ENCODE measurements around the gene DRAXIN.
A peak's percentile ranks its signal among the peaks of the same experiment; 100 is the strongest.

DRAXIN gene

DNA sequence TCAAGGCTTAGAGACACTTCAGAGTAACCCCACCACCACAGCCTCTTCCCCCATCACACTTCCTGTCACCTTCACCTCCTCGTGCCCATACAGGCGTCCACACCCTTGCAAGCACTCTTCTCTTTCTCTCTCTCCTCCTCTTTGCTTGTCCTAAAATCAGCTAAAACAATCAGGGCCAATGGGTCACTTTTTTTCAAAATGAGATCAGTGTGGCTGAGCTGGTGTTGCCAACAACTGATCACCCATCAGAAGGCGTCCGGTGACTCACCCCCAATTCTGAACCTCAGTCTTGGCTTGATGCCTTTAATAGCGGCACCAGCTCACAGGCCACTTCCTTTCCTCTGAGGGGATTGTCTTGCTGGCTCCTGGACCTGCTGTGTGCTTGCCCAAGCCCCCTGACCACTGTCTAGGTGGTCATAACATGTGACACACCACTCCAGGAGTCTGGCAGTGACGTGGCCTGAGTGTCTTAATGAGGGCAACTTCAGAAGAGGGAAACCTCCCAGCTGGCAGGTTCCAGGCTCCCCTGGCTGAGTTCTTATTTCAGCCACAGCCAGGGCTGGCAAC, 1.6 kb downstream of the DRAXIN start:
- Mint-ChIP-seq H3K27me3 (ENCODE audit: low read depth) (peaks cover 46% of the 10 kb centered on the region), H3K36me3 (ENCODE audit: low read depth) (no peaks in the 10 kb centered on the region), H3K4me3 (peak overlapping the region; percentile 77 to 87 (median 77)), H3K27ac (peak overlapping the region in 1 of 3 experiments; percentile 10), H3K9me3 (no peaks in the 10 kb centered on the region), H3K4me1 (peaks cover 24% of the 10 kb centered on the region)
- TF ChIP-seq, protein P1, sequence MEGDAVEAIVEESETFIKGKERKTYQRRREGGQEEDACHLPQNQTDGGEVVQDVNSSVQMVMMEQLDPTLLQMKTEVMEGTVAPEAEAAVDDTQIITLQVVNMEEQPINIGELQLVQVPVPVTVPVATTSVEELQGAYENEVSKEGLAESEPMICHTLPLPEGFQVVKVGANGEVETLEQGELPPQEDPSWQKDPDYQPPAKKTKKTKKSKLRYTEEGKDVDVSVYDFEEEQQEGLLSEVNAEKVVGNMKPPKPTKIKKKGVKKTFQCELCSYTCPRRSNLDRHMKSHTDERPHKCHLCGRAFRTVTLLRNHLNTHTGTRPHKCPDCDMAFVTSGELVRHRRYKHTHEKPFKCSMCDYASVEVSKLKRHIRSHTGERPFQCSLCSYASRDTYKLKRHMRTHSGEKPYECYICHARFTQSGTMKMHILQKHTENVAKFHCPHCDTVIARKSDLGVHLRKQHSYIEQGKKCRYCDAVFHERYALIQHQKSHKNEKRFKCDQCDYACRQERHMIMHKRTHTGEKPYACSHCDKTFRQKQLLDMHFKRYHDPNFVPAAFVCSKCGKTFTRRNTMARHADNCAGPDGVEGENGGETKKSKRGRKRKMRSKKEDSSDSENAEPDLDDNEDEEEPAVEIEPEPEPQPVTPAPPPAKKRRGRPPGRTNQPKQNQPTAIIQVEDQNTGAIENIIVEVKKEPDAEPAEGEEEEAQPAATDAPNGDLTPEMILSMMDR (IDR thresholded peaks at IDR 0.05; ENCODE audit: unreplicated experiment in 3 of 3): no peak

GRCh38 chr1:11693917-11694316, 2.4 kb downstream of the DRAXIN start:
- TF ChIP-seq, protein P1 (IDR thresholded peaks at IDR 0.05; ENCODE audit: unreplicated experiment in 3 of 3): no peak
- Mint-ChIP-seq H3K27me3 (ENCODE audit: low read depth) (peaks cover 51% of the 10 kb centered on the region), H3K36me3 (ENCODE audit: low read depth) (no peaks in the 10 kb centered on the region), H3K27ac (no peak overlapping the region), H3K4me3 (peak overlapping the region; percentile 48 to 87 (median 62)), H3K9me3 (no peaks in the 10 kb centered on the region), H3K4me1 (peaks cover 31% of the 10 kb centered on the region)

DNA sequence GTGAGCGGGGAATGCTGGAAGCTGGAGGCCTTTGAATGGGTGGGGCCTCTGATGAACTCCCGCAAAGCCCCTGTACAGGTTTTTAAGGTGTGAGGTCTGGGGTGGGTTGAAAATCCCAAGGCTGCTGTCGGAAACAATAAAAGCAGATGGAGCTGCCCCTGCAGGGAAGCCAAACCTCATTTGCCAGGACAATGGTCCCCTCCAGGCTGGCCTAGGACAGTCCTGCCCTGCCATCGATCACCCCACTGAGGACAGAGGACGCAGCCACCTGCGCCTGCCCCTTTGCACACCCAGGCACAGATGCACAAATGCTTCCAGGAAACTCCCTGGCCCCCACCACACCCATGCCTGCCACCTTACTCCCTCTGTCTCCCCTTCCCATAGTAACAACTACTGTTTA, 4.4 kb downstream of the DRAXIN start:
- Mint-ChIP-seq H3K4me3 (no peak overlapping the region), H3K36me3 (ENCODE audit: low read depth) (no peaks in the 10 kb centered on the region), H3K9me3 (no peaks in the 10 kb centered on the region), H3K4me1 (peaks cover 25% of the 10 kb centered on the region), H3K27me3 (ENCODE audit: low read depth) (peaks cover 36% of the 10 kb centered on the region), H3K27ac (no peak overlapping the region)
- TF ChIP-seq, protein P1 (IDR thresholded peaks at IDR 0.05; ENCODE audit: unreplicated experiment in 3 of 3): no peak

- TF ChIP-seq, protein P1 (IDR thresholded peaks at IDR 0.05; ENCODE audit: unreplicated experiment in 3 of 3): no peak
- no peak overlapping the region for H3K27ac Mint-ChIP-seq
- H3K36me3 Mint-ChIP-seq (ENCODE audit: low read depth): no peaks in the 10 kb centered on the region
Observed at GRCh38 chr1:11697188-11697892, 5.8 kb downstream of the DRAXIN start.

DNA sequence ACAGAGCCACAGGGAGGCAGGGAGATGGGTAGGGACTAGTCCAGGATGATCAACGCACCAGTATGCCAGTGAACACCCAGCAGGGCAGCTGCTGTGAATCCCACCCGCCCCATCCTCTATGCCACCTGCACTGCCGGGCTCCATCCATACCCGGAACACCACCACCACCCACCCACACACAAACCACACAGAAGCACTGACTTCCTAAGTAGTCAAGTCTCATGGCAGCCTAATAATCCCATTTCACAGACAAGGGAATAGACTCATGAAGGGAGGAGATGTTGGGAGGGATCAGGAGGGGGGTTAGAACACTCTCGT, 6.3 kb downstream of the DRAXIN start:
- peaks cover 30% of the 10 kb centered on the region for H3K27me3 Mint-ChIP-seq (ENCODE audit: low read depth)
- H3K9me3 Mint-ChIP-seq: no peaks in the 10 kb centered on the region
- TF ChIP-seq, protein P1 (IDR thresholded peaks at IDR 0.05; ENCODE audit: unreplicated experiment in 3 of 3): no peak
- H3K27ac Mint-ChIP-seq: no peak overlapping the region
- no peak overlapping the region for H3K4me3 Mint-ChIP-seq
- no peaks in the 10 kb centered on the region for H3K36me3 Mint-ChIP-seq (ENCODE audit: low read depth)
- peaks cover 31% of the 10 kb centered on the region for H3K4me1 Mint-ChIP-seq

More at GRCh38 chr1:11697188-11697892, 5.8 kb downstream of the DRAXIN start:
- H3K9me3 Mint-ChIP-seq: no peaks in the 10 kb centered on the region
- H3K4me3 Mint-ChIP-seq: no peak overlapping the region
- H3K27me3 Mint-ChIP-seq (ENCODE audit: low read depth): peaks cover 35% of the 10 kb centered on the region
- peaks cover 32% of the 10 kb centered on the region for H3K4me1 Mint-ChIP-seq
